Erythroblast (primary cell): ENCODE results near the gene SORT1.

Experiments
- GATA1 ChIP-seq: IDR thresholded peaks from 2 replicates; pipeline ENCODE4 v1.6.1; 2011; ENCODE audit warnings: low read depth, mild to moderate bottlenecking, control low read depth, low read length, moderate library complexity
- POLR2A ChIP-seq: IDR thresholded peaks from 2 replicates; pipeline ENCODE4 v1.6.1; 2011; ENCODE audit warnings: mild to moderate bottlenecking, low read length

GRCh38 chr1:109327285-109327684 lies 70.4 kb downstream of the SORT1 start:
- TF ChIP-seq POLR2A (no peak), GATA1 (no peak)
